Measurements from ENCODE around the gene LRSAM1.

DNA sequence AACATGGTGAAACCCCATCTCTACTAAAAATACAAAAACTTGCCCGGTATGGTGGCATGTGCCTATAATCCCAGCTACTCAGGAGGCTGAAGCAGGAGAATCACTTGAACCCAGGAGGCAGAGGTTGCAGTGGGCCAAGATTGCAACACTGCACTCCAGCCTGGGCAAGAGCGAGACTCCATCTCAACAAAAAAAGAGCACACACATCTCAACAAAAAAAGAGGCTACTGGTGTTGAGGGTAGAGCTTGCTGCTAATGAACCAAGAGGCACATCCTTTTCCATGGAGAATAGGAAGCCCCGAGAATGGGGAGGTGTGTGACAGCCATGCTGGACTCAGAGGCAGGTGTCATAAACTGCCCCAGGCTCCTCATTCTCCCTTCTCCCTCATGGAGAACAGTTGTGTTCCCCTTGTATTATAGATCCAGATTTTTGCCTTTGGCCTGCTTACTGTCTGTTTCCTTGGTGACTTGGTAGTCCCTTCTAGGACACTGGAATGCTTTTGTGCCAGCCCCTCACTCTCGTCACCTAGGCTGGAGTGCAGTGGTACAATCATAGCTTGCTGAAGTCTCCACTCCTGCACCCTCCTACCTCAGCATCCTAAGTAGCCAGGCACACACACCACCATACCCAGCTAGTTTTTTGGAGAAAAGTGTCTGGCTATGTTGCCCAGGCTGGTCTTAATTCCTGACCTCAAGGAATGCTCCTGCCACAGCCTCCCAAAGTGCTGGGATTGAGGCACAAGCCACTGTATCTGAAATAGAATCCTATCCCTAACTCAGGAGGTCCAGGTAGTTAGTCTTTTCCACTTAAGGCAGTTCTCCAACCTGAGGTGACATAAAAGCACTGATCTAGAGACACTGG, 5.2 kb upstream of the LRSAM1 start:
- TF ChIP-seq, protein P1, sequence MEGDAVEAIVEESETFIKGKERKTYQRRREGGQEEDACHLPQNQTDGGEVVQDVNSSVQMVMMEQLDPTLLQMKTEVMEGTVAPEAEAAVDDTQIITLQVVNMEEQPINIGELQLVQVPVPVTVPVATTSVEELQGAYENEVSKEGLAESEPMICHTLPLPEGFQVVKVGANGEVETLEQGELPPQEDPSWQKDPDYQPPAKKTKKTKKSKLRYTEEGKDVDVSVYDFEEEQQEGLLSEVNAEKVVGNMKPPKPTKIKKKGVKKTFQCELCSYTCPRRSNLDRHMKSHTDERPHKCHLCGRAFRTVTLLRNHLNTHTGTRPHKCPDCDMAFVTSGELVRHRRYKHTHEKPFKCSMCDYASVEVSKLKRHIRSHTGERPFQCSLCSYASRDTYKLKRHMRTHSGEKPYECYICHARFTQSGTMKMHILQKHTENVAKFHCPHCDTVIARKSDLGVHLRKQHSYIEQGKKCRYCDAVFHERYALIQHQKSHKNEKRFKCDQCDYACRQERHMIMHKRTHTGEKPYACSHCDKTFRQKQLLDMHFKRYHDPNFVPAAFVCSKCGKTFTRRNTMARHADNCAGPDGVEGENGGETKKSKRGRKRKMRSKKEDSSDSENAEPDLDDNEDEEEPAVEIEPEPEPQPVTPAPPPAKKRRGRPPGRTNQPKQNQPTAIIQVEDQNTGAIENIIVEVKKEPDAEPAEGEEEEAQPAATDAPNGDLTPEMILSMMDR (IDR thresholded peaks at IDR 0.05) = no peak
- no peak for TF ChIP-seq POLR2A (IDR thresholded peaks at IDR 0.05)

Data from adrenal gland (tissue), 5 donors.